ENCODE results near the gene B3GNT7. TPM values are rescaled to one million over a fixed set of nuclear protein-coding genes. Genes with fewer than 3 reads are reported as not detected.

The B3GNT7 gene
- total and polyA plus RNA-seq, 2 experiments from 2014 or later, result 44.2 to 89.4 TPM

- no peak; the same call in 2 of the 3 replicates for ATAC-seq
These were observed 33.6 kb downstream of the B3GNT7 start for GRCh38 chr2:231429152-231429551.

More at GRCh38 chr2:231429152-231429551, 33.6 kb downstream of the B3GNT7 start:
- H3K4me1 ChIP-seq (ENCODE audit: insufficient read depth), result no peaks in the 10 kb centered on the region
- H3F3A ChIP-seq (replicated peaks; ENCODE audit: low read depth), result 0 out of 2 replicates have a peak, but pooled peaks cover 9% of the 10 kb centered on the region
- H2AFZ ChIP-seq, result no peak overlapping the region; the same call in 1 of the 2 replicates
- H4K20me1 ChIP-seq (replicated peaks; ENCODE audit: insufficient read depth), result no peaks in the 10 kb centered on the region
- H3K4me3 ChIP-seq, result no peak overlapping the region
- H3K27me3 ChIP-seq (ENCODE audit: insufficient read depth), result no peaks in the 10 kb centered on the region
- Mint-ChIP-seq H3K4me3 (no peak overlapping the region), H3K27me3 (ENCODE audit: insufficient read depth, low read depth, poor library complexity) (peaks cover 18% of the 10 kb centered on the region), H3K9me3 (peaks cover 9% of the 10 kb centered on the region; the same call in 2 of the 3 replicates), H3K36me3 (ENCODE audit: low read depth) (no peaks in the 10 kb centered on the region; the same call in 1 of the 3 replicates), H3K27ac (no peak overlapping the region), H3K4me1 (peaks cover 18% of the 10 kb centered on the region)
- H3K4me2 ChIP-seq, result no peak overlapping the region
- no peaks in the 10 kb centered on the region for H3K36me3 ChIP-seq (ENCODE audit: insufficient read depth)
- H3K27ac ChIP-seq (ENCODE audit: low read depth), result no peak overlapping the region
- H3K79me2 ChIP-seq (replicated peaks; ENCODE audit: insufficient read depth), result no peaks in the 10 kb centered on the region
- H3K9me2 ChIP-seq (ENCODE audit: insufficient read depth), result peaks cover 5% of the 10 kb centered on the region; the same call in 1 of the 2 replicates
- TF ChIP-seq ZNF331 (CRISPR knock-in tag; IDR thresholded peaks at IDR 0.05; ENCODE audit: low read depth) (no peak), CREB1 (CRISPR knock-in tag; IDR thresholded peaks at IDR 0.05; ENCODE audit: low read depth) (0 out of 2 replicates have a peak, but pooled peaks have one; percentile 44), STAT1 (IDR thresholded peaks at IDR 0.05; ENCODE audit: unreplicated experiment) (no peak), ZNF114 (CRISPR knock-in tag; IDR thresholded peaks at IDR 0.05) (no peak), REST (IDR thresholded peaks at IDR 0.05; ENCODE audit: unreplicated experiment) (no peak)
- TF ChIP-seq, protein P1, sequence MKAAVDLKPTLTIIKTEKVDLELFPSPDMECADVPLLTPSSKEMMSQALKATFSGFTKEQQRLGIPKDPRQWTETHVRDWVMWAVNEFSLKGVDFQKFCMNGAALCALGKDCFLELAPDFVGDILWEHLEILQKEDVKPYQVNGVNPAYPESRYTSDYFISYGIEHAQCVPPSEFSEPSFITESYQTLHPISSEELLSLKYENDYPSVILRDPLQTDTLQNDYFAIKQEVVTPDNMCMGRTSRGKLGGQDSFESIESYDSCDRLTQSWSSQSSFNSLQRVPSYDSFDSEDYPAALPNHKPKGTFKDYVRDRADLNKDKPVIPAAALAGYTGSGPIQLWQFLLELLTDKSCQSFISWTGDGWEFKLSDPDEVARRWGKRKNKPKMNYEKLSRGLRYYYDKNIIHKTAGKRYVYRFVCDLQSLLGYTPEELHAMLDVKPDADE (IDR thresholded peaks at IDR 0.05), result no peak
- TF ChIP-seq, protein P2, sequence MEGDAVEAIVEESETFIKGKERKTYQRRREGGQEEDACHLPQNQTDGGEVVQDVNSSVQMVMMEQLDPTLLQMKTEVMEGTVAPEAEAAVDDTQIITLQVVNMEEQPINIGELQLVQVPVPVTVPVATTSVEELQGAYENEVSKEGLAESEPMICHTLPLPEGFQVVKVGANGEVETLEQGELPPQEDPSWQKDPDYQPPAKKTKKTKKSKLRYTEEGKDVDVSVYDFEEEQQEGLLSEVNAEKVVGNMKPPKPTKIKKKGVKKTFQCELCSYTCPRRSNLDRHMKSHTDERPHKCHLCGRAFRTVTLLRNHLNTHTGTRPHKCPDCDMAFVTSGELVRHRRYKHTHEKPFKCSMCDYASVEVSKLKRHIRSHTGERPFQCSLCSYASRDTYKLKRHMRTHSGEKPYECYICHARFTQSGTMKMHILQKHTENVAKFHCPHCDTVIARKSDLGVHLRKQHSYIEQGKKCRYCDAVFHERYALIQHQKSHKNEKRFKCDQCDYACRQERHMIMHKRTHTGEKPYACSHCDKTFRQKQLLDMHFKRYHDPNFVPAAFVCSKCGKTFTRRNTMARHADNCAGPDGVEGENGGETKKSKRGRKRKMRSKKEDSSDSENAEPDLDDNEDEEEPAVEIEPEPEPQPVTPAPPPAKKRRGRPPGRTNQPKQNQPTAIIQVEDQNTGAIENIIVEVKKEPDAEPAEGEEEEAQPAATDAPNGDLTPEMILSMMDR (conservative IDR thresholded peaks at IDR 0.05; ENCODE audit: low read depth in 2 of 2), result no peak
- peak; percentile 45 for DNase-seq (ENCODE audit: low spot score)
